HS-5 (cell line): Measurements from ENCODE around the gene INO80.

Source experiments
- DNase-seq: peaks from one replicate; pipeline ENCODE4 v3.0.0-alpha.2; 2012; ENCODE audit warnings: low read depth

Gene INO80

GRCh38 chr15:41001524-41002214 is 114.4 kb downstream of the INO80 start:
- DNase-seq: no peak

- DNase-seq: peak; percentile 80
Observed at GRCh38 chr15:40999190-40999589, 116.9 kb downstream of the INO80 start.

- DNase-seq: no peak
Observed at GRCh38 chr15:40995656-40996055, 120.4 kb downstream of the INO80 start.

- no peak for DNase-seq
Observed at GRCh38 chr15:40992825-40993224, 123.3 kb downstream of the INO80 start.

- no peak for DNase-seq
Observed at GRCh38 chr15:40992241-40992741, 123.8 kb downstream of the INO80 start.

DNA sequence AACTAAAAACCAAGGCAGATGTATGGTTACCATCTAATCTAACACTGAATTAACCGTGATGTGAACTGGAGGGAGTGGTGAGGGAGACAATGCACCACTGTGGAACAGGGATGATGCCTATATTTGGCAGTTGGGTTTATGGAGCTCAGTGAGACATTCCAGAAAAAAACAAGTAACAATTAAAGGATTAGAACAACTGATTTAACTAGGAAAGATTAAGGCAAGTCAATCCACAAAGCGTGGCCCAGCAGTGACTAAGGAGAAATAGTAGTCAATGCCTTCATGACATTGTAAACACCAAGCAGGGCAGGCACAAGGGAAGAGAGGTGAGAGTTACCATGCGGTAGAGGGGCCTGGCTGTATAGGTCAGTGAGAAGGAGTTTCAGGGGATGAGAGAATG is 124.7 kb downstream of the INO80 start:
- DNase-seq: no peak

DNA sequence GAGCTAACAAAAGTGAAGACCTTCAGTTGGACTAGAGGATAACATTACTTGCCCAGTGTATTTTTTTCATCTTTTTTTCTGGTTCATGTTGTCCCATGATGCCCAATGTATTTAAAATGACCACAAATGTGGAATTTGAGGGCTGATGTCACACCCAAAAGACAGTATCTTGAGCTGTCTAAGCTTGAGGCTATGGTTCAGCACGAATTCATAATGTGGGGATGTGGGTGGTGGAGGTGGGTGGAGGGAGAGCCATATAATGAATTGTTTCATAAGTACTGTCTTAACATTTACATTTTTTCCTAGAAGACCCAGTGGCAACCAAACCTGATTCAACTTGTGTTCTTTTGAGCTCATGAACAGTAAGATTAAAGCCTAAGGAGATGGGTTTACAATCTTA is 125.3 kb downstream of the INO80 start:
- no peak for DNase-seq

DNA sequence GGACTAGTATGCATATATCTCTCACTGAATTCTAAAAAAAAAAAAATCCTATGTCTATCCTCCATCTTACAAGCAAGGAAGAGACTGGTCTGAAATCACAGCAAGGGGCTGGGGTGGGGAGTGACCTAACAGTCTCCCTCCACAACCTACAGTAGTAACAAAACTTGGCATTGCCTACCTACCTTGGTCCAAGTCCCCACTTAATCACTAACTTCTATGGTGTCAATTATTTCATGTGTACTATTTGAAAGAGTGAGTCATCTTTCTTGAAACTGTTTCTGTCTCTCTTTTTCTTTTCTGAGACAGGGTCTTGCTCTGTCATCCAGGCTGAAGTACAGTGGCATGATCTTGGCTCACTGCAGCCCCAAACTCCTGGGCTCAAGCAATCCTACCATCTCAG is 126.0 kb downstream of the INO80 start:
- DNase-seq: no peak

GRCh38 chr15:40988156-40988555 is 127.9 kb downstream of the INO80 start:
- DNase-seq: no peak

DNA sequence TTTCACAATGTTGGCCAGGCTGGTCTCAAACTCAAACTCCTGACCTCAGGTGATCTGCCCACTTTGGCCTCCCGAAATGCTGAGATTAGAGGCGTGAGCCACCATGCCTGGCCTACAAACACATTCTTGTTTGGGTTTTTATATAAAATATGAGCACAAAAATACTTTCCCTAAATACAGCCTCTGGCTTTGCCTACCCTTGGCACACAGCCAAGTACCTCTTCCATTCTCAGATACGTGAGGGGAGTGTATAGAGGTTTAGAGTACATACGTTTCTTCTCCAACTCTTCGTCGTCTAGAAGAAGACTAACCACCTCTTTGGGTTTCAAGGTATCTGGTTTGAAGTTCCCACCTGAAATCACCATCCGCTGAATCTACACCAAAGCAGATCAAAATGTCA is 129.3 kb downstream of the INO80 start:
- no peak for DNase-seq

- DNase-seq: no peak
Observed at GRCh38 chr15:40985541-40986330, 130.3 kb downstream of the INO80 start.

- DNase-seq: peak; percentile 85
Observed at GRCh38 chr15:40984964-40985363, 131.1 kb downstream of the INO80 start.

DNA sequence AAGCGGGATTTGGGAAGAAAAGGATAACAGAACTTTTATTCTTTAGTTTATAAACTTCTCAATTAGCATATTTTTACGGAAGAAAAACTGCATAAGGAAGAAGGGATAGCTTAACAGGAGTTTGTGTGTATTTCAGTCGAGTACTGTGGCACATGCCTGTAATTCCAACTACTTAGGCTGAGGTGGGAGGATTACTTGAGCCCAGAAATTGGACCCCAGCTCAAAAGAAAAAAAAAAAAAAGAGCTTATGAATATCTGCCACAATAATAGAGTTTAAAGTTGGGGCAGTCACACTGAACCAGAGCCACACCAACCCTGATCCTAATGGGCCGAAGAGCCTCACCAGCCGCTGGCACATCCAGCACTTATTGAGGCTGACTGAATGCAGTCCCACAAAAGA is 131.7 kb downstream of the INO80 start:
- no peak for DNase-seq

- DNase-seq: peak; percentile 83
Observed at GRCh38 chr15:40982855-40983254, 133.2 kb downstream of the INO80 start.

DNA sequence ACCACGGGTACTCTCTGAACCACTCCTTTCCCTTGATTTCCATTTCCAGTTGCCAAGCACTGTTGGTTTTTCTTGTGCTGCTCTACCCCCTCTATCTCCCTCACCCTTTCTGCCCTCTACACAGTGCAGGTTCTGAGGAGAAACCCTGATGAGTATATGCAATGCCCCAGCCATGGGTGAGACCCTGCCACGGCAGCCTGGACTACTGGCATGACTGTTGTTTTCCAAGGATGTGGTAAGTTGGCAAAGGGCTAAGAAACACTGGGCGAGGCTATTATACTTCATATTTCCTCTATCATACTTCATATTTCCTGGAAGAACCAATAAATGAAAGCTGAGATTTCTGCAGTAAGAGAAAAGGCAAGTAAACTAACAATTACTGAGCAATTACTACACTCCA is 134.9 kb downstream of the INO80 start:
- no peak for DNase-seq

GRCh38 chr15:40978562-40978961 is 137.5 kb downstream of the INO80 start:
- no peak for DNase-seq

DNA sequence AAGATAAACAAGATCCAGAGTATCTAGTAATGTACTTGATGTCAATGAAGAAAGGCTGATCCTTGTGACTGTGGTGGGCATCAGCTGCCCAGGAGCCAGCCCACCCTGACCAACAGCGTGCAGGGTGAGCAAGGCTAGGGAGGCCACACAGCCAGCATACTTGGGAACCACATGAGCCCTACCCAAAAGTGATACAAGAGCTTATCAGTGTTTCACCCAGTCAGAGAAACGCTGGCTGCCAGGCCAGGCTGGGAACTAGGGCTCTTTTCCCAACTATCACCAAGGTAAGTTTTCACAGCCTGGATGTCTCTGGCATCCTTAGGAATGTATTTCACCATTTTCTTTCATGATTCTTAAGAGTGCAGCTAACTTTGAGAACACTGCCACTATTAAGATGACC is 137.9 kb downstream of the INO80 start:
- no peak for DNase-seq

- DNase-seq: no peak
Observed at GRCh38 chr15:40976819-40977218, 139.3 kb downstream of the INO80 start.

- no peak for DNase-seq
Observed at GRCh38 chr15:40974879-40975278, 141.2 kb downstream of the INO80 start.

GRCh38 chr15:40969363-40969762 is 146.7 kb downstream of the INO80 start:
- no peak for DNase-seq

DNA sequence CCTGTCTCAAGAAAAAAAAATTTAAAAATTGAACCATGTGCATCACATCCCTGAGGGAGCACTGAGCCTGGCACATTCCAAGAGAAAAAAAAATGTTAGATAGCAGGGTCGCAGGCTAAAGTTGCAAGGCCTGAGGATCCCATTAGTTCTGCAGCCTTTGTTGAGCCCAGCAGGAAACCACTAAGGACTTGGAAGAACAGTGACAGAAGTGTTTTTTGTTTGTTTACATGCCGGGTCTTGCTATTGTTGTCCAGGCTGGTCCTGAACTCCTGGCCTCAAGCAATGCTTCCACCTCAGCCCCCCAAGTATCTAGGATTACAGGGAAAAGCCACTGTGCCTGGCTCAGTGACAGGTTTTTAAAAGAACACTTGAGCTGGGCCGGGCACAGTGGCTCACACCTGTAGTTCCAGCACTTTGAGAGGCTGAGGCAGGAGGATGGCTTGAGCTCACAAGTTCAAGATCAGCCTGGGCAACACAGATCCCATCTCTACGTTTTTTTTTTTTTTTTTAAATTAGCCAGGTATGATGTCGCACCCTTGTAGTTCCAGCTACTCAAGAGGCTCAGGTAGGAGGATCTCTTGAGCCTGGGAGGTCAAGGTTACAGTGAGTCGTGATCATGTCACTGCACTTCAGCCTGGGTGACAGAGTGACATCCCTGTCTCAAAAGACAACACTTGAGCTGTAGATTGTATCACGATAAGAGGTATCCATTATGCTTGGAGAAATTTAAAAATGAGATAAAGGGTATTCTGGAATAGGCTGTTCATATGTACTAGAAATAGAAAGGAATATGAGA is 147.6 kb downstream of the INO80 start:
- no peak for DNase-seq

DNA sequence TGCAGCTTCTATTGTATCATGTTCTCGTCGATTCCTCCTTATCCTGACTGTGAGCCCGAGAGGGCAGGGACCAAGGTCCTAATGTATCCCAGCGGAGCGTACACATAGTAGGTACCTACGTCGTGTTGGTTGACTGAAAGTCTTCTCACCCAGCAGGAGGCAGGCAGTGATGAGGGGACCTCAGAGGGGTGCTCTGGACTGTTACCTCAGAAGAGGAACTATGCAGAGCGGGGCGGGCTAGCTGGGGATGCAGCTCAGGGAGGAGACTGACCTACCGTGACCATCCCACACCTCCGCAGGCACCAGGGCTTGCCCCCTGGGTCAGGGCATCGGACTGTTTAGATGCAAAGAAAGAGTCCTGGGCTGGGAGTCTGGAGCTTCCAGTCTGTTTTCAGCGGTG is 151.4 kb downstream of the INO80 start:
- DNase-seq: no peak

GRCh38 chr15:40964006-40964405 is 152.1 kb downstream of the INO80 start:
- DNase-seq: no peak
